NCI-H524 treated with DMSO at 0.1 percent for 48 hours (cell line): ENCODE results near the gene ACTR2.
"Not testable (repeated sequence)": the region's sequence is repeated elsewhere in the genome, so short reads cannot be mapped to it uniquely, and the experiment has no call there.

Experiments
- DNase-seq: peaks from one replicate; lab custom pipeline; 2025; lab: John Stamatoyannopoulos, UW

ACTR2 gene

DNA sequence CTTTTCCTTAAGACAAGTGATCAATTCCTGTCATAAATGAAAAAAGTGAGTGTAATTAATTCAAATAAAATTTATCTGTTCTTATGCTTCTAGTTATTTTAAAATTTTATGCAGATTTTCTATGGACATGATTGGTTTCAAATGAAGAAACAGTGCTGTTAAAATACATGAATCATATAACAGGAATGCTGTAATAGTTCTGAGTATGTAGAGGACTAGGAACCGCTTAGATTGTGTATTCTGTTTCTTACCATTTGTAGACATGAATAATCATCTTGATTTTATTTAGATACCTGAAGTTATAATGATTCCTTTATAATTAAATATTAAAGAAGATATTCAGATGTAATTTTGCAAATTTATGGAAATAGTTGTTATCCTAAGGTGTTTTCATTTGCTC lies 3.5 kb downstream of the ACTR2 start:
- no peak for DNase-seq

DNA sequence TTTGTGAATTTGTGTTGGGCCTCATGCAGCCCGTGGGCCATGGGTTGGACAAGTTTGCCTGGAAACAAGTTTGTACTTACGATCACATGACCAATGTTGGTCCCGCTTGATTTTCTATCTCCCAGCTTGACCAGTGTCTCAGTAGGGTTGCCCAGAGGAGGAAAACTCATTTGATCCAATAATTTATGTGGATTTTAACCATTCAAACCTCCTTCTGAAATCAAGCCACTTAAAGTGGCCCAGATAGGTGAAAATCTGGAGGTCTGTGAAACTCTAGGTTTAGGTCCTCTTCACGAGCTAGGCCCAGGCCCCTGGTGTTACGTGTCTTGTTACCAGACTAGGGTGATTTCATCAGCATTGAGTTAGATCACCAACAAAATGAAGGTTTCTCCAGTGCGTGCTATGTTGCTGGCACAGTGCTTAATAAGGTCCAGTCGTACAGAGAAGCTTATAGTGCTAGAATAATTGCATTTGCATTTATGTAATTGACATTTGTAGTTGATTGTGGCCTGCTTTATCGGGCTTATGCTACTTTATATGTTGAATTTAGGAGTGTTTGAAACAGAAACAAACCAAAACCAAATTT lies 4.4 kb downstream of the ACTR2 start:
- no peak for DNase-seq

DNA sequence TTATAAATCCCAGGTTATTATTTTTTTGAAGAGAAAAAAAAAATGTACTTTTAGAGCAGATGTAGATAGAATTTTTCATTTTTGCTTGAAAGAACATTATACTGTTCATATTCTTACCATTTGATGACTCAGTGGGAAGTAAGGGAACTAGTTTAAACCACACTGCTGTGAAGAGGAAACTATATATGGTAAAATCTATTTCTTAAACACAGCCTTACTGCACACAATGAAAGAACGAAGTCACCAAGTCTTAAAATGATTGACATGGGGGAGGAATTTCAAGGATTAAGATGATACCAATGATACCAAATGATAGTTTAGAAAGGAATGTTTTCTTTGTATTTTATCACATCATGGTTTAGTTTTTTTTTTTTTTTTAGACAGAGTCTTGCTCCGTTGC lies 5.0 kb downstream of the ACTR2 start:
- DNase-seq = no peak

DNA sequence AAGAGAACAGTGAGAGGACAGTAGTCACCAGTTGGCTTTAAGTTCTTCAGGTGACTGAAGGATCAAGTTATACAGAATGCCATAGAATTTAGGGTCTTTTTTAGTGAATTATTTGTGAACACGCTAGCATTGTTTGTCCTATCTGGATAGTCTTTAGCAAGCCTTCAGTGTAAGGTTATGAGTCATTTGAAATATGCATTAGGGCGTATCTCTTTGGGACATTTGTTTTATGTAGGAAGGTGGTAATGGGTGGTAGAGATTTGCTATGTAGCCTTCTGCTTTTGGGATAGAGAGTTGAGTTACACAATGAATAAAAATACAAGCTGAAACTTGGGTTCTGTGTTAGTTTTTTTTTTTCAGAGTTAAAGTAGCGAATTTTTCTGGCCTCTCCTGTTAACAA lies 13.0 kb downstream of the ACTR2 start:
- DNase-seq = no peak

DNA sequence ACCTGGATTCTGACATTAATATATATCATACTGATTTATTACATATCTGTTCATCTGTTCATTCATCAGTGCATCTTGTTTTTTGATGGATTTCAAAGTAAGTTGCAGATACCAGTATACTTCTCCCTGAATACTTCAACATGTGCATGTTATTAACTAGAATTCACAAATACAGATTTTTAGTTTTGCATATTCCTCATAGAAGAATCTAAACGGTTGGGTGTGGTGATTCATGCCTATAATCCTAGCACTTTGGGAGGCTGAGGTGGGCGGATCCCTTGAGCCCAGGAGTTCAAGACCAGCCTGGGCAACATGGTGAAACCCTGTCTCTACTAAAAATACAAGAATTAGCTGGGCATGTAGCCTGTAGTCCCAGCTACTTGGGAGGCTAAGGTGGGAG lies 16.8 kb downstream of the ACTR2 start:
- not testable (repeated sequence) for DNase-seq

DNA sequence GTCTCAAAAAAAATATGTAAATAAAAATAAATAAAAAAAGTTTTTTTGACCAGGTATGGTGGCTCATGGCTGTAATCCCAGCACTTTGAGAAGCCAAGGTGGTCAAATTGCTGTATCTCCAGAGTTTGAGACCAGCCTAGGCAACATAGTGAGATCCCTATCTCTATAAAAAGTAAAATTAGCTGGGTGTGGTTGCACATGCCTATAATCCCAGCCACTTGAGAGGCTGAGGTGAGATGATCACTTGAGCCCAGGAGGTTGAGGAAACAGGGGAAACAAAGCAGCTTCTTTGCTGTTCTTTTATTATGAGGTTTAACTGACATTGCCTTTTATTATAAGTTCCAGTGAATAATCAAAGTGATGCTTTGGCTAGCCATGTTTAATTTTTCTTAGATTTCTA lies 25.0 kb downstream of the ACTR2 start:
- no peak for DNase-seq

DNA sequence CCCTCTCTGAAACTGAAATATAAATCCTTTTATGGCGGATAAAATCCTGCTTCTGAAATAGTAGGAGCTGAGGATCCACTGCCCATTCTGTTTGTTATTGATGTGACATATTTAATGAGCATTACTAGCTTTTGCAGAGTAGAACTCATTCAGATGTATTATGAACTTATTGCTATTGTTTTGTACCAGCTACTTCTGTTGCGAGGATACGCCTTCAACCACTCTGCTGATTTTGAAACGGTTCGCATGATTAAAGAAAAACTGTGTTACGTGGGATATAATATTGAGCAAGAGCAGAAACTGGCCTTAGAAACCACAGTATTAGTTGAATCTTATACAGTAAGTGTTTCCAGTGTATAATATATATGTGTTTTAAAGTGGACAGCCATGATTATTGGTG lies 27.7 kb downstream of the ACTR2 start:
- no peak for DNase-seq

DNA sequence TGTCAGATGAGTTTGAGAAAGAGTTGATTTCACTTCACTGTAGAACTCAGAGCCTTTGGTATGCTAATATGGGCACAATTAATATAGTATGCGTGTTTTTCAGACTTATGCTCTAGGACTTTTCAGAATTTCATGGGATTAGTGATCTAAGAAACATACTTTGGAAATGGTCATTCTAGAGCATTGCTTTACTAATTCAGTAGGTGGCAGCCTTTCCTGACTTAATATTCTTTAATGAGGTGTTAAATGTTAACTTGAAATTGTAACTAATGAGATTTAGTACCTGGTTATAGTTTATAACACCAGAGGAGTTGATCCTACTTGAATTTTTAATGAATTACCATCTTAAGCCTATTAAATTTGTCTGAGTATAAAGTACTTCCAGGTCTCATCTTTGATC lies 28.4 kb downstream of the ACTR2 start:
- DNase-seq = peak; percentile 37

DNA sequence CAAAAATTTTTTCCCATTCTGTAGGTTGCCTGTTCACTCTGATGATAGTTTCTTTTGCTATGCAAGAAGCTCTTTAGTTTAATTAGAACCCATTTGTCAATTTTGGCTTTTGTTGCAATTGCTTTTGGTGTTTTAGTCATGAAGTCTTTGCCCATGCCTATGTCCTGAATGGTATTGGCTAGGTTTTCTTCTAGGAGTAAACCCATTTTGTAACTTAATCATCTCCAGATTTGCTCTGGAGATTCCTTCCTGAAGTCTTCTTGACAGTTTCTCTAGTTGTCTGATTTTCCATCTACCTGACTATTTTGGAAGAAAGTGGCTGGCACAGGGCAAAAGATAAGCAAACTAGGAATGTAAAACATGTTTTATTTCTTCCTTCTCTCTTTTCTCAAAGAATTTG lies 30.2 kb downstream of the ACTR2 start:
- DNase-seq = not testable (repeated sequence)

DNA sequence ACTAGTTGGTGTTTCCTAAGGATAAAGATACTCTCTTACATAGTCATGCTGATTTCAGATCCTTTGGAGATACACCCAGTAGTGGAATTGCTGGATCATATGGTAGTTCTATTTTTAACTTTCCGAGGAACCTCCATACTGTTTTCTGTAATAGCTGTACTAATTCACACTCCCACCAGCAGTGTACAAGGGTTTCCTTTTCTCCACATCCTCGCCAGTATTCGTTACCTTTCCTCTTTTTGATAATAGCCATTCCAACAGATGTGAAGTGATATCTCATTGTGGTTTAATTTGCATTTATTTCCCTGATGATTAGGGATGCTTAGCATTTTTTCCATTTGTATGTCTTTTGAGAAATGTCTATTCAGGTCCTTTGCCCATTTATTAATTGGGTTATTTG lies 34.0 kb downstream of the ACTR2 start:
- no peak for DNase-seq

DNA sequence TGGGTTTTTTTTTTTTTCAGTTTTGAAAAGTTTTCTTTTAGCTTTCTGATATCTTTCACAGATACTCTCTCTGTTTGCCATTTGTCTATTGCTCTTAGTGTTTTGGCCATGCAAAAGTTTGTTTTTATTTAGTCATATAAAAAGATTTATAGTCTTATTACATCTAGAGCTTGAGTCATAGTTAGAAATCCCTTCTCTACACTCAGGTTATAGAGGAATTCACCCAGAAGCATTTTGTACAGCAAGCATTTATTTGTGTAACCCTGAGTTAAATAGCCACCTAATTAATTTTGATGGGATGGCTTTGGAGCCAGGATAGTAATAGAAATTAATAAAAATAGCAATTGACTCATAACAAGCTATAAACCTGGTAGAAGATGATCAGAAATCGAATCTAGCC lies 35.6 kb downstream of the ACTR2 start:
- DNase-seq = no peak

DNA sequence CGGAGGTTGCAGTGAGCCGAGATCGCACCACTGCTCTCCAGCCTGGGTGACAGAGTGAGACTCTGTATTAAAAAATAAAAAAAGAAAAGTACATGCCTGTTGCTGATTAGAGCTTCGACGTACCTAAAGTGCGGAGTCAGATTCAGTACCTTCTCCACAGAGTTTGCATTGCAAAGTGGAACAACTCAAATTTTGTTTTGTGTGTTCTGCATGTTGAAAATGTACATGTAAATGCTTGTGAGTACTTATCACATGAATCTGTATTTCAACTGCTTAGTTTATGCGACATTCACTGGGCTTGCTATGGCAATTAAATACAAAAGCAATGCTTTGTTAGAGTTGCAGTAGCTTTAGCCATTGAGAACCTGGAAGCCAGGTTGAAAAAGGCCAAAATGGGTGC lies 36.4 kb downstream of the ACTR2 start:
- no peak for DNase-seq

DNA sequence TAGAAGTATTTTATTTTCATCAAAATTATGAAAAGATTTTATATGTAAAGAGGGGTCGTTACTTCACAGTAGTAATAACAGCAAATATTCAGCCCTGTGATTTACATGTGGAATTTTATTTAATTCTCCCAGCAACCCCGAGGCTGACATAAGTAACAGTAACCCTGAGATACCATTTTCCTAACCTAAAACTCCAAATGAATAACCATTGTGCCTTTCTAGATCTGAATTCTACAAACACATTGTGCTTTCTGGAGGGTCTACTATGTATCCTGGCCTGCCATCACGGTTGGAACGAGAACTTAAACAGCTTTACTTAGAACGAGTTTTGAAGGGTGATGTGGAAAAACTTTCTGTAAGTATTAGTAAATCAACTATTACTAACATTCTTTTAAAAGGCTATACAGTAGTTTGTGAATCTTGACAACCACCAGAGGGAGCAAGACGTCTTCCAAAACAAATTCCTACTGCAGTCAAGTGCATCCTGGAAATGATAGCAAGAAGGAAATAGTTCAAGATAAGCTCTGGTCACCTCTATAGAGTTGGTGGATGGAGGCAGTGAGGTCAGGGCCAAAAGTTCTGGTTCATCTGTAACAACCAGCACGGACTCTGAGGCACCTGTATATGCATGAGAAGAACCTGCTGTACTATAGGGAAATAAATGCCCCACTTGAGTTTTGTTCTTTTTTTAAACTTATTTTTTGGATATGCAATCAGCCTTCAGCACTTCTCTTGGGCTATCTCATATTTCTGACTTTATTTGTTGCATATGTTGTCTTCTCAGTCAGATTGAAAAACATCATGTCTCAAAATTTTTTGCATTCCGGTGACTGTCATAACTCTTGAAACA lies 37.4 kb downstream of the ACTR2 start:
- DNase-seq = no peak

DNA sequence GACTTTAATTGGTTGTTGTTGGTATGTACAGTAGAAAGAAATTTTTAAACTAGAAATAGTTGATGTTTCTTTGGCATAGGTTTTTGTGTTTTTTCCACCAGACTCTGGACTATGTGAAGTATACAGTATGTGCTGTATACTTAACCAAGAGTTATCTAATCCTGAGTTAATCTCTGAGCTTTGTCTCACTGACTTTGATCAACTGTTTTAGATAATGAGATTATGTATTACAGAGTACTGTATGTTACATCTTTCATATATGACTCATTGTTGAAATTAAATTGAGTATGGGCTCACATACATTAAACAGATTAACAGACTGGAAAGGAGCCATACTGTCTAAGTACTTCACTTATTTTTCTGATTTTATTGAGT lies 38.0 kb downstream of the ACTR2 start:
- no peak for DNase-seq

DNA sequence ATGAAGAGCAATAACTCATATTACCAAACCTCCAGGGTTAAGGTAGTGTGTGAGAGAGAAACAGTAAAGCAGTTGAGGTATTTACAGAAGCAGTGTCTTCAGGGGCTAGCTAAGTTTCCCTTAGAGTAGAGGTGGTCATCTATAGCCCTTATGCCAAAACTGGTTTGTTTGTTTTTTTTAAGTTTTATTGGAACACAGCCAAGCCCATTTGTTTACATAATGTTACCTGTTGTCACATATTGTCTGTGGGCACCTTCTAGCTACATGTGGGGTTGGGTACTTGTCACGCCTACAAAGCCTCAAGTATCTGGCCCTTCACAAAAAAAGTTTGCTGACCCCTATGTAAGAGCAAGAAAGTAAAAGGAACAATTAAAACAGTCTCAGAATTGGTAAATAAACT lies 39.4 kb downstream of the ACTR2 start:
- DNase-seq = no peak

DNA sequence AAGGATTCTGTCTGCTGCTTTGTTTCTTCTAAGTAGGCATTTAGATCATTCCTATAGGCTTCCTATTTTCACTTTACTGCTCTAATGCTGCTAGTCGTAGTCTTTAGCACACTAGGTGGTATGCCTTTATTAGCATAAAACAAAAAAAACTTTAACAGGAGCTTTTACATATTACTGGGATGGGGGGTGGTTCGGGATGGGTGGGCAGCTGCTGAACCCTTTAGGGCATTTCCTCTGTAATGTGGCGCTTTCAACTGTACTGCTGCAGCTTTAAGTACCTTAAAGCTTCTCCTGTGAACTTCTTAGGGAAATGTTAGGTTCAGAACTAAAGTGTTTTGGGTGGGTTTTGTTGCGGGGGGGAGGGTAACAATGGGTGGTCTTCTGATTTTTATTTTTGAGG lies 41.3 kb downstream of the ACTR2 start:
- no peak for DNase-seq

DNA sequence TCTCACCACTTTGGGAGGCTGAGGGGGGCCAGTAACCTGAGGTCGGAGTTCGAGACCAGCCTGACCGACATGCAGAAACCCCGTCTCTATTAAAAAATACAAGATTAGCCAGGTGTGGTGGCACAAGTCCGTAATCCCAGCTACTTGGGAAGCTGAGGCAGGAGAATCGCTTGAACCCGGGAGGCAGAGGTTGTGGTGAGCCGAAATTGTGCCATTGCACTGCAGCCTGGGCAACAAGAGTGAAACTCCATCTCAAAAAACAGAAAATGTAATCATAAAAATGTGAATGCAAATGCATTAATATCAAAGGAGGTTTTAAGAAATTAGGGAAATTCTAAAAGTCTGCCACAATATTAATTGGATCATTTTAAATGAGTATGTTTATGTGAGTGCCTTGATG lies 45.7 kb downstream of the ACTR2 start:
- no peak for DNase-seq

DNA sequence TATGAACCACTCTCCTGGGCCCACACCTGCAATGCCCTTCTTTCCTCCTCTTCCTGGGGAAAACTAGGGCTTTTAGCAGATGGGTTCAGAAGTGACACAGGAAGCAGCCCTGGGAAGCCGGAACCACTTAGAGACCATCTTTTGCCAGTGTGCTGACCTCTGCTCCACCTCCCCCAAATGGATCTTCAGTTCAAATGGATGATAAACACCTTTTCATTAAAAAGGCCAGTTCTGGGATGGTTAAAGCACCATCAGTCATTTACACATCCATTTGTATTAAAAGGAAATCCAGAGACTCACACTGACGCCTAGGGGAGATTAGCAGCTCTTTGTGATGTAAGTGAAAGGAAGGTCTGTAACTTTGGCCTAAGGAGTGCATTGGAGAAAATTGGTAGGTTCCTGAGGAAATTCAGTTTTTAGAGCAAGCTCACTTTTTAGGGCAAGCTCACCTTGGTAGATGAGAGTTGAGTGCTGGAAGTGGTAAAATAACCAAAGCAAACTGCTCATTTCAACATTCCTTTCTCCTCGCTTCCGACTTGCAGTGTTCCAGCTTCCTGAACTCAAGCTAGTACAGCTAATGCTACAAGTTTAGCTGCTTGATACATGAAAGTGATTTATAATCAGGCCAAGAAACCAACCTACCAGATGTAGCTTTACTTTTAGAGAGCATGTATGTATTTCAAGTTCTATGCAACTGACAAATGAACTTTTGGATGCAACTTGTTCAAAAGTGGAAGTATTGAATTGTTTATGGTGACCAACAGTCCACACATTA lies 47.7 kb downstream of the ACTR2 start:
- no peak for DNase-seq

DNA sequence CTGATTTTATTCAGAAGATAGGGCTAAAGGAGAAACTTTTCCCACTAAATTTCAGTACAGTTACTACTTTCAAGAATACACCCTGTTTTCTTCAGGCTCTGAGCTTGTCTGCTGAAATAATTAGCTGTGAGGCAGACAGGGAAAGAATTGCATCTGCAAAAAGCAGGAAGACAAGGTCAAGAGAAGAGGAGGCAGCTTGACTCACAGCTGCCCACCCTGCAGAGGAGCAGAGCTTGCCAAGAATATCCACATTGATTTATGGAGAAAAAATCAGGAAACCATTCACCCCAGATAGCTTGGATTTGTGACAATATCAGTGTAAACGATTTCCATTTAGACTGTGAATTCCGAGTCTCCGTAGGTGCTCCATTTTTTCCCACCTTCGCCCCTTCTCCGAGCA lies 49.0 kb downstream of the ACTR2 start:
- DNase-seq = no peak

DNA sequence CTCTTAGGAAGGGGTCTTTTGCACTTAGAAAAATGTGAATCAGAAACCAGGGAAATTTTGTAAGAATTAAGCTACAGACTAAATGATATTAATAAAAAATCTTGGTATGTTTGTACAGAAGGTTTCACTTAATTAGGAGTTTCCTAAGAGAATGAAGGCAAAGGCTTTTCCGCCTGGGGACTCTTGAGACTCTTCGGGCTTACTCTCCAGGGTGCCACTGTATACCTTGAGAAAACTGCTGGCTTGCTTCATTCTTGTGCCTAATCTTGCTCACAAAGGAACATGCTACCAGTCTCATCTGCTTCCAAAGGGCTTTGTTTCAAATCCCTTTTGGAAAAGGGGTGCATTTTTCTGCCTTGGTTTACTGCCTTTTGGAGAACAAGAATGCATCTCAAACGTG lies 49.5 kb downstream of the ACTR2 start:
- no peak for DNase-seq

DNA sequence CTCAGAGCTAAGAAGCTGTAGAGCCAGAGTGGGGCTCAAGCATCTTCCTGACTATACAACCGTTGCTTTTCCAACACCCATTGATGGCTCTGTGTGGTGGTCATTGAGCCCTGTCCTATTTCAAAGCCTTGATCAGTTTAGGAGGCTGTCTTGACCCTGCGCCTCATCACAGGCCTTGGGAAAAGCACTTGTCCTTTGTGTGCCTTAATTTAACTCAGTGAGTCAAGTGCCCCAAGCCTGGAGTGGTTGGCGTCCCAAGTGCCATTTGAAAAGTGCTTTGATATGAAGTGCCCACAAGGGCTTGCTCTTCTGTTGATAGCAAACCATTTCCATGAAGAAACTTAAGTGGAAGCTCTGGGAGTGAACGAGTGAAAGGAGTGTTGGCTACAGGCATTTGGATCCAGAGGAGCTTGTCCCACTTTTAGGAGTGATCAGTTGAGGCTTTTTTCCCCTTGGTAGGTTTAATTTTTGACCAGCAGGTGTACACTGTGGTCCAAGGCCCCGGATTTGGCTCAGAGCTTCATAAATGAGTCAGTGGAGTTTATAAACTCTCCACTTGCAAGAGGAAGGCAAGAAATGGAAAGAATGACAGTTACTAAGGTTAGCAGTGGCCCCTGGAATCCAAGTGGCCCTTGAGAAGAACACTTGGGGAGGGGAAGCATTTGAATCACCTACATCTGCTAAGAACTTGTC lies 50.3 kb downstream of the ACTR2 start:
- no peak for DNase-seq

DNA sequence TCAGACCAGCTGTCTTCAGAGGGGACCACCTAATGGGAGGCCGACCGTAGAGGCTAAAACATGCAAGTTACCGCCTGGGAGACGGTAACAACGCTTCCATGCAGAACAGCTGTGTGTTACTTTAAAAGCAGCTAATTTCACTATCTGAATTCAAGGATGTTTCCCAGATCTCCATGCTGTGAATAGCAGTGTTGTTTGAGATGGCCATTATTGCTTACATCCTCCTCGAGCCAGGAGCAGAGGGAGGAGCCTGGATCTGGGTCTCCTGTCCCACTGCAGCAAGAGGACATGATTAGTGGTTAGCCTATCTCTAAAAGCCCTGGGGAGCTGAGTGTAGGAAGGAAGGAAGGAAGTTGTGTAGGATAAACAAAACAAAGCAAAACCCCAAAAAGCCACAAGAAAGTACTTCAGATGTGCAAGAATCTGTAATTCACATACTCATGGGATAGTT lies 50.9 kb downstream of the ACTR2 start:
- no peak for DNase-seq

DNA sequence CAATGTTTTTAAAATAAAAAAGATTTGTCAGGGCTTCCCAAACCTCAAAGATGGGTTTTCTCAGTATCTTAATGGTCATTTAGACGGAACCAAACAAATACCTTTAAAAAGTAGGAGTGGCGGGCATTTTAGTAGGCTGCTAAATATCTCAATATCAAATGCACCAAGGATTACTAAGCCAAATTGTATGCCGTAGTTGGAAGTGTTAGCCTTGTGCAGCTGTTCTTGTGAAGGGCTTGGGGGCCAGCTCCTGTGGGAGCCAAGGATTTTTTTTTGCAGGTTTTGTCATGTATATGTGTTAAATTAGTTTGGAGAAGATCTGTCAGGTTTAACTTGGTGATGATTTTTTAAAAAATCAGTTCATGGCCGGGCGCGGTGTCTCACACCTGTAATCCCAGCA lies 52.1 kb downstream of the ACTR2 start:
- DNase-seq = no peak
